IPS-20b (cell line): ENCODE measurements around the gene QSOX1.

Experiments
- H3K27ac ChIP-seq: one replicate; pipeline ENCODE4 v1.5.1; 2013; ENCODE audit warnings: low read length
- H3K27me3 ChIP-seq: 2 replicates; pipeline ENCODE4 v1.6.1; 2013; ENCODE audit warnings: mild to moderate bottlenecking, low read length, inconsistent platforms; ENCODE audit not compliant: insufficient read depth
- H3K36me3 ChIP-seq: 2 replicates; pipeline ENCODE4 v1.6.1; 2013; ENCODE audit warnings: low read depth, mild to moderate bottlenecking, inconsistent platforms, low read length, moderate library complexity; ENCODE audit not compliant: insufficient read depth
- H3K4me1 ChIP-seq: 2 replicates; pipeline ENCODE4 v1.6.1; 2013; ENCODE audit warnings: mild to moderate bottlenecking, control low read depth, inconsistent platforms, low read length, moderate library complexity; ENCODE audit not compliant: insufficient read depth
- H3K4me3 ChIP-seq: 2 replicates; pipeline ENCODE4 v1.5.1; 2013; ENCODE audit warnings: mild to moderate bottlenecking, low read length, inconsistent platforms
- H3K9ac ChIP-seq: 2 replicates; pipeline ENCODE4 v1.6.1; 2013; ENCODE audit warnings: low read depth, mild to moderate bottlenecking, inconsistent platforms, low read length, moderate library complexity
- H3K9me3 ChIP-seq: 2 replicates; pipeline ENCODE4 v1.6.1; 2013; ENCODE audit warnings: mild to moderate bottlenecking, low read depth, low read length, inconsistent platforms; ENCODE audit not compliant: insufficient read depth

Gene QSOX1

DNA sequence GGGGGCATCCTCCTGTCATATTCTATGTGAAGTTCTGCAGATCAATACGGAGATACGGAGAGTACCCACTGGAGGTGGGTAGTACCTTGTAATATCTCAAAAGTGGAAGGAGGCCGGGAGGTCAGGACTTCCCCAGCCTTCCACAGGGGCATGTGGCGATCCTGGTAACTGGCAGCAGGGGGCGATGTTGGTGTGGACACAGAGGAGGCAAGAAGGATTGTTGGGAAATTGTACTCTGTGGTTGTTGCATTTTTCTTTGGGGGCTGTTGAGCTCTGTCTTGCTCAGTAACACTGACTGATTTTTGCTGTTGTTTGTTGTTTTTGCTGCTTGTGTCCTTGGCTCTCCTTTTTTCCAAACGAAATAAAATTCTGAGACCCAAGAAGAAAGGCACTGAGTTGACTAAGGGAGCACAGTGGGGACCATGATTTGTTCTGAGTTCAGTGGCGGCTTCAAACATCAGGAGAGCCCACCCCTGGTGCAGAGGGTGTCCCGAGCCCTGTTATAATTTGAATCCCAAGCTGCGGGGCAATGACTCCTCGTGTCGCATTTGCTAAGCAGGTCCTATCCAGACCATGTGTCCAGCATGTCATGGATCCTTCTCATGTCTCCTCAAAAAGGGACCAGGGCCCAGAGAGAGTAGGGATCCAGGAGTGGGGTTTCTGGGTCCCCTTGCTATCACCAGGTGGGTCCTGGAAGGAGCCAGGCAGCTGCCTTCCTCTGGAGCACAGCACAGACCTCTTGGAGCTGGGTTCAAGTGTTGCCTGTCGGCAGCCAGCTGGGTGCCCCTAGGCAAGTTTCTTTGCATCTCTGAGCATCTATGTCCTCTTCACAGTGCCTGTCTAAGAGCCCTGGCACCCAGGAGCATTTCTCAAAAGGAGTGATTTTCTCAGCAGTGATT is 98.2 kb downstream of the QSOX1 start:
- no peaks in the 10 kb centered on the region for H3K27me3 ChIP-seq
- H3K27ac ChIP-seq, result no peak overlapping the region
- no peaks in the 10 kb centered on the region for H3K36me3 ChIP-seq
- H3K4me3 ChIP-seq, result no peak overlapping the region
- no peak overlapping the region for H3K9ac ChIP-seq
- no peaks in the 10 kb centered on the region for H3K9me3 ChIP-seq
- H3K4me1 ChIP-seq, result peaks cover 6% of the 10 kb centered on the region; the same call in 1 of the 2 replicates
